HepG2 (cell line): ENCODE data around the gene SMURF1. TPM values are rescaled to one million over a fixed set of nuclear protein-coding genes. Genes with fewer than 3 reads are reported as not detected.

Source experiments
- CBX5 ChIP-seq: sonication (generic); formaldehyde crosslinking; IDR thresholded peaks from 2 replicates; pipeline ENCODE4 v1.4.0; 2020; ENCODE audit warnings: missing genetic modification reagents, borderline replicate concordance
- ELF3 ChIP-seq: IDR thresholded peaks from 2 replicates; pipeline ENCODE4 v1.6.1; 2016; ENCODE audit warnings: missing genetic modification reagents, missing compliant biosample characterization
- FLYWCH1 ChIP-seq: sonication (generic); formaldehyde crosslinking; IDR thresholded peaks from 2 replicates; pipeline ENCODE4 v1.8.1; 2023; ENCODE audit warnings: mild to moderate bottlenecking, missing genetic modification reagents
- HNRNPL ChIP-seq: fragments of 200-400 bp; formaldehyde crosslinking; IDR thresholded peaks from 2 replicates; pipeline ENCODE4 v1.6.1; 2017; ENCODE audit warnings: mild to moderate bottlenecking, low read depth, low read length
- KLF6 ChIP-seq: IDR thresholded peaks from 2 replicates; pipeline ENCODE4 v1.8.0; 2016; ENCODE audit warnings: missing biosample characterization, missing genetic modification reagents
- NR2C2 ChIP-seq: sonication (generic); formaldehyde crosslinking; IDR thresholded peaks from 2 replicates; pipeline ENCODE4 v1.4.0; 2020; ENCODE audit warnings: missing genetic modification reagents, mild to moderate bottlenecking, moderate library complexity, borderline replicate concordance
- PLRG1 ChIP-seq: fragments of 450-650 bp; conservative IDR thresholded peaks from 2 replicates; pipeline ENCODE4 v1.6.1; 2016
- PTBP1 ChIP-seq: fragments of 200-400 bp; formaldehyde crosslinking; IDR thresholded peaks from 2 replicates; pipeline ENCODE4 v1.6.1; 2018; ENCODE audit warnings: low read length, low read depth; ENCODE audit not compliant: poor library complexity, severe bottlenecking
- ZNF10 ChIP-seq: sonication (generic); formaldehyde crosslinking; IDR thresholded peaks from 2 replicates; pipeline ENCODE4 v1.4.0; 2020; ENCODE audit warnings: mild to moderate bottlenecking, low read depth, missing genetic modification reagents, borderline replicate concordance
- ZNF335 ChIP-seq: sonication (generic); formaldehyde crosslinking; IDR thresholded peaks from 2 replicates; pipeline ENCODE4 v1.4.0; 2020; ENCODE audit warnings: missing genetic modification reagents
- ZNF660 ChIP-seq: sonication (generic); formaldehyde crosslinking; IDR thresholded peaks from 2 replicates; pipeline ENCODE4 v1.5.1; 2020; ENCODE audit warnings: mild to moderate bottlenecking, low read depth, missing genetic modification reagents, borderline replicate concordance
- ZNF768 ChIP-seq: sonication (generic); formaldehyde crosslinking; IDR thresholded peaks from 2 replicates; pipeline ENCODE4 v1.4.0; 2020; ENCODE audit warnings: missing genetic modification reagents
- polyA plus RNA-seq, 8 experiments: library from polyadenylated mRNA; depleted of rRNA in 3 of 8; stranded (reverse) in 7 of 8; unstranded in 1 of 8; fragments of >200 nt; fragmentation: Illumina TruSeq in 4 of 8; extraction: Trizol in 4 of 8; gene quantifications; 2 replicates each; pipeline versions ENCODE4 v1.2.1 to v1.2.3, GENCODE V29; 2011 to 2016; ENCODE audit warnings: low read depth in 4 of 8, missing spikeins in 1 of 8, mixed read lengths in 1 of 8; ENCODE audit not compliant: insufficient read depth in 1 of 8
- total RNA-seq, 5 experiments: library from RNA; depleted of rRNA; stranded (reverse); fragments of >200 nt; fragmentation: Illumina TruSeq; extraction: Trizol; gene quantifications; 2 replicates each; pipeline ENCODE4 v1.2.3, GENCODE V29; 2016; ENCODE audit warnings: low read depth in 1 of 5
- TF ChIP-seq, protein P1 (sequence below), 2 experiments: sonication (generic) in 1 of 2; formaldehyde crosslinking in 1 of 2; IDR thresholded peaks; 2 replicates each; pipeline versions ENCODE4 v1.6.1 to v1.9.0; 2014 to 2022; ENCODE audit warnings: antibody characterized with exemption in 1 of 2, borderline replicate concordance in 1 of 2, inconsistent platforms in 1 of 2, low read depth in 1 of 2, missing genetic modification reagents in 1 of 2
- TF ChIP-seq, protein P2 (sequence below): sonication (generic); formaldehyde crosslinking; IDR thresholded peaks from 2 replicates; pipeline ENCODE4 v1.4.0; 2020; ENCODE audit warnings: mild to moderate bottlenecking, missing genetic modification reagents
- TF ChIP-seq, protein P3 (sequence below): sonication (generic); formaldehyde crosslinking; IDR thresholded peaks from 2 replicates; pipeline ENCODE4 v1.9.0; 2021; ENCODE audit warnings: missing genetic modification reagents, borderline replicate concordance

SMURF1 gene
- total and polyA plus RNA-seq, 2 of the 13 experiments (the other 11 are each of a cell fraction or from before 2014, with no cell fraction given) = 8.3 to 11.1 TPM

DNA sequence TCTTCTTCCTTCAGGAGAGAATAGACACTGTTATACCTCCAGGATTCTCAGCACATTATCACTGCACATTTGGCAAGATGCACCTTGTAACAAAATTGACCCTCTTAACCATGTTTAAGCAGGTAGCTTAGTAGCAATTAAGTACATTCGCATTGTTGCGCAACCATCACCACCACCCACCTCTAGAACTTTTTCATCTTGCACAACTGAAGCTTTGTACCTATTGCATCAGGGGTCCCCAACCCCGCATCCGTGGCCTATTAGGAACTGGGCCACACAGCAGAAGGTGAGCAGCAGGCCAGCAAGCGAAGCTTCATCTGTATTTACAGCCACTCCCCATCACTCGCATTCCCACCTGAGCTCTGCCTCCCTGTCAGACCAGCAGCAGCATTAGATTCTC is 29.9 kb upstream of the SMURF1 start (continued):
- TF ChIP-seq, protein P1, sequence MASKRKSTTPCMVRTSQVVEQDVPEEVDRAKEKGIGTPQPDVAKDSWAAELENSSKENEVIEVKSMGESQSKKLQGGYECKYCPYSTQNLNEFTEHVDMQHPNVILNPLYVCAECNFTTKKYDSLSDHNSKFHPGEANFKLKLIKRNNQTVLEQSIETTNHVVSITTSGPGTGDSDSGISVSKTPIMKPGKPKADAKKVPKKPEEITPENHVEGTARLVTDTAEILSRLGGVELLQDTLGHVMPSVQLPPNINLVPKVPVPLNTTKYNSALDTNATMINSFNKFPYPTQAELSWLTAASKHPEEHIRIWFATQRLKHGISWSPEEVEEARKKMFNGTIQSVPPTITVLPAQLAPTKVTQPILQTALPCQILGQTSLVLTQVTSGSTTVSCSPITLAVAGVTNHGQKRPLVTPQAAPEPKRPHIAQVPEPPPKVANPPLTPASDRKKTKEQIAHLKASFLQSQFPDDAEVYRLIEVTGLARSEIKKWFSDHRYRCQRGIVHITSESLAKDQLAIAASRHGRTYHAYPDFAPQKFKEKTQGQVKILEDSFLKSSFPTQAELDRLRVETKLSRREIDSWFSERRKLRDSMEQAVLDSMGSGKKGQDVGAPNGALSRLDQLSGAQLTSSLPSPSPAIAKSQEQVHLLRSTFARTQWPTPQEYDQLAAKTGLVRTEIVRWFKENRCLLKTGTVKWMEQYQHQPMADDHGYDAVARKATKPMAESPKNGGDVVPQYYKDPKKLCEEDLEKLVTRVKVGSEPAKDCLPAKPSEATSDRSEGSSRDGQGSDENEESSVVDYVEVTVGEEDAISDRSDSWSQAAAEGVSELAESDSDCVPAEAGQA (IDR thresholded peaks at IDR 0.05; ENCODE audit: low read depth) = no peak
- TF ChIP-seq, protein P1 (CRISPR knock-in tag; IDR thresholded peaks at IDR 0.05; ENCODE audit: borderline replicate concordance) = no peak
- TF ChIP-seq, protein P2, sequence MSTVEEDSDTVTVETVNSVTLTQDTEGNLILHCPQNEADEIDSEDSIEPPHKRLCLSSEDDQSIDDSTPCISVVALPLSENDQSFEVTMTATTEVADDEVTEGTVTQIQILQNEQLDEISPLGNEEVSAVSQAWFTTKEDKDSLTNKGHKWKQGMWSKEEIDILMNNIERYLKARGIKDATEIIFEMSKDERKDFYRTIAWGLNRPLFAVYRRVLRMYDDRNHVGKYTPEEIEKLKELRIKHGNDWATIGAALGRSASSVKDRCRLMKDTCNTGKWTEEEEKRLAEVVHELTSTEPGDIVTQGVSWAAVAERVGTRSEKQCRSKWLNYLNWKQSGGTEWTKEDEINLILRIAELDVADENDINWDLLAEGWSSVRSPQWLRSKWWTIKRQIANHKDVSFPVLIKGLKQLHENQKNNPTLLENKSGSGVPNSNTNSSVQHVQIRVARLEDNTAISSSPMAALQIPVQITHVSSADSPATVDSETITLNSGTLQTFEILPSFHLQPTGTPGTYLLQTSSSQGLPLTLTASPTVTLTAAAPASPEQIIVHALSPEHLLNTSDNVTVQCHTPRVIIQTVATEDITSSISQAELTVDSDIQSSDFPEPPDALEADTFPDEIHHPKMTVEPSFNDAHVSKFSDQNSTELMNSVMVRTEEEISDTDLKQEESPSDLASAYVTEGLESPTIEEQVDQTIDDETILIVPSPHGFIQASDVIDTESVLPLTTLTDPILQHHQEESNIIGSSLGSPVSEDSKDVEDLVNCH = no peak
- TF ChIP-seq ZNF10 (CRISPR knock-in tag) = no peak
- TF ChIP-seq ELF3 (CRISPR knock-in tag) = peak; percentile 36; the same call in 1 of the 2 replicates
- no peak for TF ChIP-seq ZNF335 (CRISPR knock-in tag)
- TF ChIP-seq FLYWCH1 = no peak
- TF ChIP-seq KLF6 (CRISPR knock-in tag) = no peak; the same call in 1 of the 2 replicates
- TF ChIP-seq, protein P3, sequence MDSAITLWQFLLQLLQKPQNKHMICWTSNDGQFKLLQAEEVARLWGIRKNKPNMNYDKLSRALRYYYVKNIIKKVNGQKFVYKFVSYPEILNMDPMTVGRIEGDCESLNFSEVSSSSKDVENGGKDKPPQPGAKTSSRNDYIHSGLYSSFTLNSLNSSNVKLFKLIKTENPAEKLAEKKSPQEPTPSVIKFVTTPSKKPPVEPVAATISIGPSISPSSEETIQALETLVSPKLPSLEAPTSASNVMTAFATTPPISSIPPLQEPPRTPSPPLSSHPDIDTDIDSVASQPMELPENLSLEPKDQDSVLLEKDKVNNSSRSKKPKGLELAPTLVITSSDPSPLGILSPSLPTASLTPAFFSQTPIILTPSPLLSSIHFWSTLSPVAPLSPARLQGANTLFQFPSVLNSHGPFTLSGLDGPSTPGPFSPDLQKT (CRISPR knock-in tag) = no peak
- TF ChIP-seq ZNF768 (CRISPR knock-in tag) = no peak
- peak; percentile 71; the same call in 1 of the 2 replicates for TF ChIP-seq CBX5
- no peak for TF ChIP-seq ZNF660 (CRISPR knock-in tag)
- peak; percentile 63; the same call in 1 of the 2 replicates for TF ChIP-seq NR2C2 (CRISPR knock-in tag)
- TF ChIP-seq PTBP1 = no peak
- TF ChIP-seq HNRNPL = no peak
- no peak for TF ChIP-seq PLRG1
